ENCODE results near the gene ZDHHC11B.
"Not testable (repeated sequence)": the region's sequence is repeated elsewhere in the genome, so short reads cannot be mapped to it uniquely, and the experiment has no call there.

DNA sequence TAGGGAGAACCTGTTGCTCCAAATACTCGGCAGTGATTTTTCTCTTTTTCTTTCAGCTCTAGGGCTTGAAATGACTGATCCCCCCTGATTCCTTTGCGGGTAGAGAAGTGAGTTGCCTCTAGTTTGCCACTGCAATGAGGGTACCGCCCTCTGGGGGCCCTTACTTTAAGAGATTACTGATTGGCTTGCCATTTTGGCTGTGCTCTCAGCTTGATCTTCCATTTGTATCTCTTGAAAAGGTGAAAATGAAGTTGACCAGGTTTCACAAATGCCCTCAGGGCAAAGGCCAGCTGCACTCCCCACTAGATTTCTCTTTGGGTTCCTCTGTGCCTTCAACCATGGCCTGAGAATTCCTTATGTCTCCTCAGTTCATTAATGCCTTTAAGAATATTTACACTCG lies 13.5 kb upstream of the ZDHHC11B start:
- TF ChIP-seq, protein P1, sequence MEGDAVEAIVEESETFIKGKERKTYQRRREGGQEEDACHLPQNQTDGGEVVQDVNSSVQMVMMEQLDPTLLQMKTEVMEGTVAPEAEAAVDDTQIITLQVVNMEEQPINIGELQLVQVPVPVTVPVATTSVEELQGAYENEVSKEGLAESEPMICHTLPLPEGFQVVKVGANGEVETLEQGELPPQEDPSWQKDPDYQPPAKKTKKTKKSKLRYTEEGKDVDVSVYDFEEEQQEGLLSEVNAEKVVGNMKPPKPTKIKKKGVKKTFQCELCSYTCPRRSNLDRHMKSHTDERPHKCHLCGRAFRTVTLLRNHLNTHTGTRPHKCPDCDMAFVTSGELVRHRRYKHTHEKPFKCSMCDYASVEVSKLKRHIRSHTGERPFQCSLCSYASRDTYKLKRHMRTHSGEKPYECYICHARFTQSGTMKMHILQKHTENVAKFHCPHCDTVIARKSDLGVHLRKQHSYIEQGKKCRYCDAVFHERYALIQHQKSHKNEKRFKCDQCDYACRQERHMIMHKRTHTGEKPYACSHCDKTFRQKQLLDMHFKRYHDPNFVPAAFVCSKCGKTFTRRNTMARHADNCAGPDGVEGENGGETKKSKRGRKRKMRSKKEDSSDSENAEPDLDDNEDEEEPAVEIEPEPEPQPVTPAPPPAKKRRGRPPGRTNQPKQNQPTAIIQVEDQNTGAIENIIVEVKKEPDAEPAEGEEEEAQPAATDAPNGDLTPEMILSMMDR (IDR thresholded peaks at IDR 0.05; ENCODE audit: low read depth, low read length): not testable (repeated sequence)
- not testable (repeated sequence) for TF ChIP-seq POLR2A (IDR thresholded peaks at IDR 0.05; ENCODE audit: extremely low read depth, insufficient read length); MYC (IDR thresholded peaks at IDR 0.05; ENCODE audit: low read depth, low read length)
- TF ChIP-seq, protein P2, sequence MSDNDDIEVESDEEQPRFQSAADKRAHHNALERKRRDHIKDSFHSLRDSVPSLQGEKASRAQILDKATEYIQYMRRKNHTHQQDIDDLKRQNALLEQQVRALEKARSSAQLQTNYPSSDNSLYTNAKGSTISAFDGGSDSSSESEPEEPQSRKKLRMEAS (IDR thresholded peaks at IDR 0.05; ENCODE audit: low read depth, low read length): not testable (repeated sequence)

Data from NB4 (cell line).